ENCODE data around the gene GIPC1. TPM values are rescaled to one million over a fixed set of nuclear protein-coding genes. Genes with fewer than 3 reads are reported as not detected.

Gene GIPC1
- total RNA-seq, 2 donors from 2014 or later, result 68.6 to 72.6 TPM

DNA sequence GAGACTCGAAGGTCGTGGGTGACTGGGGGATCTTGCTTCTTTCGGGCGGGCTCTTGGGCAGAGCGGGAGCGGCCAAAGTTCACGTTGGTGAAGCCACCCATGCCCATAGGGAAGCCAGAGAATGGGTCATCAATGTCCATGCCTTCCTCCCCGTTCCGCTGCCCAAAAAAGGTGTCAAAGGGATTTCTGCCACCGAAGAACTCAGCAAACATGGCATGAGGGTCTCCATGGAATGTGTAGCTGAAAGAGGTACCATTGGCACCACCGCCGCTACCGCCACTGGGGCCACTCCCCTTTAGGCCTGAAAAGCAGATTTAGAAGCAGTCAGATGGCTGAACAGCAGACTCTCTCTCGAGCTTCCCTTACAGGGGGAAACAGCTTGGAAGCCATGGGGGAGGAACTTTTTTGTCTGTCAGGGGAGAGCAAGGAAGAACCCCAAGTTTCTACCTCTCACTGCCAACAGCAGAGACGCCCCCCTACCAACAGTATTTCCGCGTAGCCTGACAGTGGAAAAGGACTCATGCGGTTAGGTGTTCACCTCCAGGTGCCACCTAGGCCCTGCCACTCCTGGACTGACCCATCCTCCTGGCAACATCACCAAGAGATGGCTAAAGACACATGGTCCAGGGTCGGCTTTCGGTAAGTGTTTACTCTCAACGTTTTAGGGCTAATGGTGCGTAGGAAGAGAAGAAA lies 21.0 kb upstream of the GIPC1 start:
- H3K27ac ChIP-seq (ENCODE audit: low read depth, low read length), result no peak overlapping the region
- H3K36me3 Mint-ChIP-seq (ENCODE audit: low read depth), result peaks cover 25% of the 10 kb centered on the region
- WGBS, 2 experiments (ENCODE audit: insufficient coverage in 1 of 2, insufficient read length in 1 of 2), result 60 to 68% methylated on average over 17 to 18 of the region's 22 CpGs
- no peak for DNase-seq
- peaks cover 28% of the 10 kb centered on the region for H3K4me1 Mint-ChIP-seq
- H3K27me3 Mint-ChIP-seq (ENCODE audit: insufficient read depth), result no peaks in the 10 kb centered on the region
- H3K27me3 ChIP-seq (ENCODE audit: control insufficient read depth, insufficient read depth, low read length, poor library complexity, severe bottlenecking), result no peaks in the 10 kb centered on the region
- H3K4me3 Mint-ChIP-seq, result peak overlapping the region; percentile 88
- peak overlapping the region; percentile 94 for H3K9ac ChIP-seq (ENCODE audit: extremely low read depth, low read length, poor library complexity, severe bottlenecking)
- peak overlapping the region; percentile 89 for H3K27ac Mint-ChIP-seq
- no peaks in the 10 kb centered on the region for H3K9me3 ChIP-seq (ENCODE audit: control insufficient read depth, low read length)
- H3K9me3 Mint-ChIP-seq, result no peaks in the 10 kb centered on the region
- H3K4me3 ChIP-seq (ENCODE audit: low read length), result peak overlapping the region; percentile 97
- H3K36me3 ChIP-seq (ENCODE audit: control insufficient read depth, insufficient read depth, low read length), result peaks cover 39% of the 10 kb centered on the region
- TF ChIP-seq, protein P1, sequence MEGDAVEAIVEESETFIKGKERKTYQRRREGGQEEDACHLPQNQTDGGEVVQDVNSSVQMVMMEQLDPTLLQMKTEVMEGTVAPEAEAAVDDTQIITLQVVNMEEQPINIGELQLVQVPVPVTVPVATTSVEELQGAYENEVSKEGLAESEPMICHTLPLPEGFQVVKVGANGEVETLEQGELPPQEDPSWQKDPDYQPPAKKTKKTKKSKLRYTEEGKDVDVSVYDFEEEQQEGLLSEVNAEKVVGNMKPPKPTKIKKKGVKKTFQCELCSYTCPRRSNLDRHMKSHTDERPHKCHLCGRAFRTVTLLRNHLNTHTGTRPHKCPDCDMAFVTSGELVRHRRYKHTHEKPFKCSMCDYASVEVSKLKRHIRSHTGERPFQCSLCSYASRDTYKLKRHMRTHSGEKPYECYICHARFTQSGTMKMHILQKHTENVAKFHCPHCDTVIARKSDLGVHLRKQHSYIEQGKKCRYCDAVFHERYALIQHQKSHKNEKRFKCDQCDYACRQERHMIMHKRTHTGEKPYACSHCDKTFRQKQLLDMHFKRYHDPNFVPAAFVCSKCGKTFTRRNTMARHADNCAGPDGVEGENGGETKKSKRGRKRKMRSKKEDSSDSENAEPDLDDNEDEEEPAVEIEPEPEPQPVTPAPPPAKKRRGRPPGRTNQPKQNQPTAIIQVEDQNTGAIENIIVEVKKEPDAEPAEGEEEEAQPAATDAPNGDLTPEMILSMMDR (conservative IDR thresholded peaks at IDR 0.05), result no peak
- peaks cover 8% of the 10 kb centered on the region for H3K4me1 ChIP-seq (ENCODE audit: control insufficient read depth, insufficient read depth, low read length)

- Histone ChIP-seq H3K9me3 (ENCODE audit: control insufficient read depth, low read length) (no peaks in the 10 kb centered on the region), H3K4me3 (ENCODE audit: low read length) (peak overlapping the region; percentile 97), H3K36me3 (ENCODE audit: control insufficient read depth, insufficient read depth, low read length) (peaks cover 39% of the 10 kb centered on the region), H3K27ac (ENCODE audit: low read depth, low read length) (no peak overlapping the region), H3K9ac (ENCODE audit: extremely low read depth, low read length, poor library complexity, severe bottlenecking) (no peak overlapping the region), H3K27me3 (ENCODE audit: control insufficient read depth, insufficient read depth, low read length, poor library complexity, severe bottlenecking) (no peaks in the 10 kb centered on the region), H3K4me1 (ENCODE audit: control insufficient read depth, insufficient read depth, low read length) (peaks cover 8% of the 10 kb centered on the region)
- TF ChIP-seq, protein P1 (conservative IDR thresholded peaks at IDR 0.05), result peak; percentile 44
- Mint-ChIP-seq H3K9me3 (no peaks in the 10 kb centered on the region), H3K27ac (peak overlapping the region; percentile 25), H3K36me3 (ENCODE audit: low read depth) (peaks cover 25% of the 10 kb centered on the region), H3K4me1 (peaks cover 28% of the 10 kb centered on the region), H3K27me3 (ENCODE audit: insufficient read depth) (no peaks in the 10 kb centered on the region), H3K4me3 (peak overlapping the region; percentile 88)
- DNase-seq, result peak; percentile 58
- 89 to 94% methylated on average over 8 to 15 of the region's 15 CpGs for WGBS, 2 experiments (ENCODE audit: insufficient coverage in 1 of 2, insufficient read length in 1 of 2)
These were observed 20.2 kb upstream of the GIPC1 start for GRCh38 chr19:14516048-14516534.

GRCh38 chr19:14515501-14516047 lies 19.6 kb upstream of the GIPC1 start:
- peak overlapping the region; percentile 88 for H3K4me3 Mint-ChIP-seq
- TF ChIP-seq, protein P1 (conservative IDR thresholded peaks at IDR 0.05), result no peak
- no peaks in the 10 kb centered on the region for H3K9me3 Mint-ChIP-seq
- Histone ChIP-seq H3K4me3 (ENCODE audit: low read length) (peak overlapping the region; percentile 97), H3K4me1 (ENCODE audit: control insufficient read depth, insufficient read depth, low read length) (peaks cover 8% of the 10 kb centered on the region), H3K9ac (ENCODE audit: extremely low read depth, low read length, poor library complexity, severe bottlenecking) (no peak overlapping the region), H3K36me3 (ENCODE audit: control insufficient read depth, insufficient read depth, low read length) (peaks cover 39% of the 10 kb centered on the region), H3K9me3 (ENCODE audit: control insufficient read depth, low read length) (no peaks in the 10 kb centered on the region), H3K27ac (ENCODE audit: low read depth, low read length) (no peak overlapping the region), H3K27me3 (ENCODE audit: control insufficient read depth, insufficient read depth, low read length, poor library complexity, severe bottlenecking) (no peaks in the 10 kb centered on the region)
- peaks cover 28% of the 10 kb centered on the region for H3K4me1 Mint-ChIP-seq
- no peak for DNase-seq
- H3K27ac Mint-ChIP-seq, result no peak overlapping the region
- H3K27me3 Mint-ChIP-seq (ENCODE audit: insufficient read depth), result no peaks in the 10 kb centered on the region
- peaks cover 25% of the 10 kb centered on the region for H3K36me3 Mint-ChIP-seq (ENCODE audit: low read depth)
- WGBS, 2 experiments (ENCODE audit: insufficient coverage in 1 of 2, insufficient read length in 1 of 2), result 92 to 100% methylated on average over 7 to 8 of the region's 8 CpGs
